GM18517 (cell line): ENCODE results near the gene RBBP8NL.

ENCODE experiments used
- ATAC-seq: cut with Tn5 transposase; IDR thresholded peaks from one replicate; pipeline ENCODE4 v1.9.1; 2021; ENCODE audit warnings: mild to moderate bottlenecking, moderate library complexity; ENCODE audit not compliant: unreplicated experiment

The RBBP8NL gene

GRCh38 chr20:62422636-62423325 lies 4.6 kb downstream of the RBBP8NL start:
- ATAC-seq: no peak

- no peak for ATAC-seq
Measured at GRCh38 chr20:62421716-62421990, 5.7 kb downstream of the RBBP8NL start.

GRCh38 chr20:62420846-62421715 lies 6.3 kb downstream of the RBBP8NL start:
- no peak for ATAC-seq

GRCh38 chr20:62419759-62420158 lies 7.6 kb downstream of the RBBP8NL start:
- ATAC-seq: no peak

- ATAC-seq: no peak
Measured at GRCh38 chr20:62418709-62419487, 8.4 kb downstream of the RBBP8NL start.

- ATAC-seq: no peak
Measured at GRCh38 chr20:62417981-62418708, 9.2 kb downstream of the RBBP8NL start.

- no peak for ATAC-seq
Measured at GRCh38 chr20:62416651-62417637, 10.4 kb downstream of the RBBP8NL start.

- ATAC-seq: no peak
Measured at GRCh38 chr20:62415354-62416111, 11.8 kb downstream of the RBBP8NL start.

GRCh38 chr20:62413896-62414481 lies 13.3 kb downstream of the RBBP8NL start:
- ATAC-seq: no peak

GRCh38 chr20:62413025-62413570 lies 14.2 kb downstream of the RBBP8NL start:
- no peak for ATAC-seq

- ATAC-seq: no peak
Measured at GRCh38 chr20:62412194-62413024, 14.9 kb downstream of the RBBP8NL start.

- ATAC-seq: no peak
Measured at GRCh38 chr20:62411479-62412193, 15.7 kb downstream of the RBBP8NL start.

- no peak for ATAC-seq
Measured at GRCh38 chr20:62410746-62411478, 16.4 kb downstream of the RBBP8NL start.

- no peak for ATAC-seq
Measured at GRCh38 chr20:62409931-62410745, 17.2 kb downstream of the RBBP8NL start.

GRCh38 chr20:62409086-62409853 lies 18.1 kb downstream of the RBBP8NL start:
- ATAC-seq: no peak
